Measurements from ENCODE around the gene GOLGA8F. TPM values are rescaled to one million over a fixed set of nuclear protein-coding genes. Genes with fewer than 3 reads are reported as not detected.
"Not testable (repeated sequence)": the region's sequence is repeated elsewhere in the genome, so short reads cannot be mapped to it uniquely, and the experiment has no call there.

Gene GOLGA8F
- total RNA-seq = not detected
- polyA plus RNA-seq = not detected

GRCh38 chr15:28378364-28378763 is at the start of gene GOLGA8F:
Gene GOLGA8F (plus strand): TSS chr15:28378664. CDS start chr15:28378762, 98 bp downstream.
- not testable (repeated sequence) for H3K4me1 Mint-ChIP-seq; H3K4me3 Mint-ChIP-seq; H3K4me1 ChIP-seq (ENCODE audit: control insufficient read depth, insufficient read depth, low read length, poor library complexity, severe bottlenecking); ATAC-seq (ENCODE audit: low read depth in 2 of 2); H3K27ac Mint-ChIP-seq; H3K27ac ChIP-seq (ENCODE audit: insufficient read depth, low read length, poor library complexity, severe bottlenecking); H3K36me3 Mint-ChIP-seq; H3K9me3 Mint-ChIP-seq; H3K4me3 ChIP-seq (ENCODE audit: low read depth, low read length); H3K27me3 ChIP-seq (ENCODE audit: control insufficient read depth, insufficient read depth, low read length); DNase-seq; H3K9me3 ChIP-seq (ENCODE audit: control insufficient read depth in 2 of 2, low read length in 2 of 2); H3K36me3 ChIP-seq (ENCODE audit: control insufficient read depth, insufficient read depth, low read length); H3K27me3 Mint-ChIP-seq

GRCh38 chr15:28357984-28358383 is 20.5 kb upstream of the GOLGA8F start, which contains the start of gene GOLGA6L24:
Gene GOLGA6L24 (minus strand): TSS chr15:28358084. CDS start chr15:28358023, 61 bp downstream.
- H3K9me3 ChIP-seq (ENCODE audit: control insufficient read depth in 2 of 2, low read length in 2 of 2); H3K4me3 ChIP-seq (ENCODE audit: low read depth, low read length); H3K27me3 ChIP-seq (ENCODE audit: control insufficient read depth, insufficient read depth, low read length); H3K27ac Mint-ChIP-seq; H3K27ac ChIP-seq (ENCODE audit: insufficient read depth, low read length, poor library complexity, severe bottlenecking); H3K27me3 Mint-ChIP-seq; H3K4me1 ChIP-seq (ENCODE audit: control insufficient read depth, insufficient read depth, low read length, poor library complexity, severe bottlenecking); H3K4me3 Mint-ChIP-seq; H3K4me1 Mint-ChIP-seq; DNase-seq; H3K36me3 ChIP-seq (ENCODE audit: control insufficient read depth, insufficient read depth, low read length); ATAC-seq (ENCODE audit: low read depth in 2 of 2); H3K9me3 Mint-ChIP-seq; H3K36me3 Mint-ChIP-seq: not testable (repeated sequence)

GRCh38 chr15:28365502-28365901 is 13.0 kb upstream of the GOLGA8F start:
- H3K27me3 Mint-ChIP-seq; H3K27ac Mint-ChIP-seq; H3K4me1 ChIP-seq (ENCODE audit: control insufficient read depth, insufficient read depth, low read length, poor library complexity, severe bottlenecking); H3K4me1 Mint-ChIP-seq; H3K27ac ChIP-seq (ENCODE audit: insufficient read depth, low read length, poor library complexity, severe bottlenecking); H3K27me3 ChIP-seq (ENCODE audit: control insufficient read depth, insufficient read depth, low read length); H3K36me3 ChIP-seq (ENCODE audit: control insufficient read depth, insufficient read depth, low read length); H3K9me3 Mint-ChIP-seq; H3K4me3 Mint-ChIP-seq; DNase-seq; ATAC-seq (ENCODE audit: low read depth in 2 of 2); H3K4me3 ChIP-seq (ENCODE audit: low read depth, low read length); H3K9me3 ChIP-seq (ENCODE audit: control insufficient read depth in 2 of 2, low read length in 2 of 2); H3K36me3 Mint-ChIP-seq: not testable (repeated sequence)

- not testable (repeated sequence) for DNase-seq; H3K27ac ChIP-seq (ENCODE audit: insufficient read depth, low read length, poor library complexity, severe bottlenecking); H3K27me3 ChIP-seq (ENCODE audit: control insufficient read depth, insufficient read depth, low read length); H3K4me1 ChIP-seq (ENCODE audit: control insufficient read depth, insufficient read depth, low read length, poor library complexity, severe bottlenecking); H3K27me3 Mint-ChIP-seq; H3K4me1 Mint-ChIP-seq; H3K36me3 Mint-ChIP-seq; H3K4me3 Mint-ChIP-seq; H3K4me3 ChIP-seq (ENCODE audit: low read depth, low read length); H3K36me3 ChIP-seq (ENCODE audit: control insufficient read depth, insufficient read depth, low read length); H3K27ac Mint-ChIP-seq; H3K9me3 Mint-ChIP-seq; ATAC-seq (ENCODE audit: low read depth in 2 of 2); H3K9me3 ChIP-seq (ENCODE audit: control insufficient read depth in 2 of 2, low read length in 2 of 2)
Observed at GRCh38 chr15:28380053-28380452, 1.6 kb downstream of the GOLGA8F start.

GRCh38 chr15:28396022-28396421 is 17.6 kb downstream of the GOLGA8F start:
- not testable (repeated sequence) for H3K4me1 Mint-ChIP-seq; DNase-seq; H3K27me3 ChIP-seq (ENCODE audit: control insufficient read depth, insufficient read depth, low read length); H3K4me3 ChIP-seq (ENCODE audit: low read depth, low read length); H3K4me1 ChIP-seq (ENCODE audit: control insufficient read depth, insufficient read depth, low read length, poor library complexity, severe bottlenecking); H3K9me3 Mint-ChIP-seq; H3K27ac ChIP-seq (ENCODE audit: insufficient read depth, low read length, poor library complexity, severe bottlenecking); H3K36me3 ChIP-seq (ENCODE audit: control insufficient read depth, insufficient read depth, low read length); H3K27me3 Mint-ChIP-seq; H3K27ac Mint-ChIP-seq; H3K9me3 ChIP-seq (ENCODE audit: control insufficient read depth in 2 of 2, low read length in 2 of 2); ATAC-seq (ENCODE audit: low read depth in 2 of 2); H3K36me3 Mint-ChIP-seq; H3K4me3 Mint-ChIP-seq

GRCh38 chr15:28402774-28403435 is 24.4 kb downstream of the GOLGA8F start:
- not testable (repeated sequence) for H3K4me1 Mint-ChIP-seq; H3K36me3 Mint-ChIP-seq; H3K4me3 ChIP-seq (ENCODE audit: low read depth, low read length); DNase-seq; H3K27ac ChIP-seq (ENCODE audit: insufficient read depth, low read length, poor library complexity, severe bottlenecking); H3K27me3 ChIP-seq (ENCODE audit: control insufficient read depth, insufficient read depth, low read length); ATAC-seq (ENCODE audit: low read depth in 2 of 2); H3K9me3 ChIP-seq (ENCODE audit: control insufficient read depth in 2 of 2, low read length in 2 of 2); H3K36me3 ChIP-seq (ENCODE audit: control insufficient read depth, insufficient read depth, low read length); H3K27me3 Mint-ChIP-seq; H3K9me3 Mint-ChIP-seq; H3K4me3 Mint-ChIP-seq; H3K4me1 ChIP-seq (ENCODE audit: control insufficient read depth, insufficient read depth, low read length, poor library complexity, severe bottlenecking); H3K27ac Mint-ChIP-seq

GRCh38 chr15:28420470-28420869 is 42.0 kb downstream of the GOLGA8F start:
- not testable (repeated sequence) for H3K36me3 Mint-ChIP-seq; H3K27me3 Mint-ChIP-seq; ATAC-seq (ENCODE audit: low read depth in 2 of 2); H3K4me1 Mint-ChIP-seq; H3K36me3 ChIP-seq (ENCODE audit: control insufficient read depth, insufficient read depth, low read length); H3K9me3 ChIP-seq (ENCODE audit: control insufficient read depth in 2 of 2, low read length in 2 of 2); H3K4me3 Mint-ChIP-seq; H3K9me3 Mint-ChIP-seq; H3K4me1 ChIP-seq (ENCODE audit: control insufficient read depth, insufficient read depth, low read length, poor library complexity, severe bottlenecking); H3K4me3 ChIP-seq (ENCODE audit: low read depth, low read length); H3K27me3 ChIP-seq (ENCODE audit: control insufficient read depth, insufficient read depth, low read length); H3K27ac Mint-ChIP-seq; H3K27ac ChIP-seq (ENCODE audit: insufficient read depth, low read length, poor library complexity, severe bottlenecking); DNase-seq

GRCh38 chr15:28435594-28435993 is 57.1 kb downstream of the GOLGA8F start:
- H3K4me3 ChIP-seq (ENCODE audit: low read depth, low read length); H3K36me3 ChIP-seq (ENCODE audit: control insufficient read depth, insufficient read depth, low read length); H3K4me1 Mint-ChIP-seq; DNase-seq; H3K9me3 ChIP-seq (ENCODE audit: control insufficient read depth in 2 of 2, low read length in 2 of 2); H3K27me3 ChIP-seq (ENCODE audit: control insufficient read depth, insufficient read depth, low read length); H3K36me3 Mint-ChIP-seq; H3K27ac ChIP-seq (ENCODE audit: insufficient read depth, low read length, poor library complexity, severe bottlenecking); H3K4me1 ChIP-seq (ENCODE audit: control insufficient read depth, insufficient read depth, low read length, poor library complexity, severe bottlenecking); H3K27ac Mint-ChIP-seq; H3K4me3 Mint-ChIP-seq; H3K27me3 Mint-ChIP-seq; ATAC-seq (ENCODE audit: low read depth in 2 of 2); H3K9me3 Mint-ChIP-seq: not testable (repeated sequence)

Measured in CD4-positive, CD25-positive, alpha-beta regulatory T cell (primary cell).